Measurements from ENCODE around the gene RGP1. TPM values are rescaled to one million over a fixed set of nuclear protein-coding genes. Genes with fewer than 3 reads are reported as not detected.

RGP1 gene
- total RNA-seq, 1 donor from 2014 or later, result 34.9 TPM

GRCh38 chr9:35705372-35705771 lies 43.7 kb upstream of the RGP1 start:
- no peak overlapping the region for H3K4me3 Mint-ChIP-seq
- no peaks in the 10 kb centered on the region for H3K27me3 Mint-ChIP-seq (ENCODE audit: low read depth)
- no peak for TF ChIP-seq CTCF (conservative IDR thresholded peaks at IDR 0.05)
- no peaks in the 10 kb centered on the region for H3K4me1 Mint-ChIP-seq
- H3K9me3 Mint-ChIP-seq, result no peaks in the 10 kb centered on the region
- DNase-seq (ENCODE audit: low read depth, low spot score), result no peak
- H3K27ac Mint-ChIP-seq (ENCODE audit: unreplicated experiment), result no peak overlapping the region
- peaks cover 27% of the 10 kb centered on the region for H3K36me3 Mint-ChIP-seq (ENCODE audit: low read depth)

GRCh38 chr9:35705836-35706430 lies 43.2 kb upstream of the RGP1 start:
- no peaks in the 10 kb centered on the region for H3K4me1 Mint-ChIP-seq
- H3K27ac Mint-ChIP-seq (ENCODE audit: unreplicated experiment), result no peak overlapping the region
- no peaks in the 10 kb centered on the region for H3K27me3 Mint-ChIP-seq (ENCODE audit: low read depth)
- no peak for TF ChIP-seq CTCF (conservative IDR thresholded peaks at IDR 0.05)
- peaks cover 32% of the 10 kb centered on the region for H3K36me3 Mint-ChIP-seq (ENCODE audit: low read depth)
- no peak overlapping the region for H3K4me3 Mint-ChIP-seq
- DNase-seq (ENCODE audit: low read depth, low spot score), result no peak
- H3K9me3 Mint-ChIP-seq, result no peaks in the 10 kb centered on the region

GRCh38 chr9:35706951-35707350 lies 42.1 kb upstream of the RGP1 start:
- peaks cover 37% of the 10 kb centered on the region for H3K36me3 Mint-ChIP-seq (ENCODE audit: low read depth)
- no peak overlapping the region for H3K4me3 Mint-ChIP-seq
- no peak overlapping the region for H3K27ac Mint-ChIP-seq (ENCODE audit: unreplicated experiment)

GRCh38 chr9:35708146-35708545 lies 40.9 kb upstream of the RGP1 start:
- DNase-seq (ENCODE audit: low read depth, low spot score), result no peak
- Mint-ChIP-seq H3K9me3 (no peaks in the 10 kb centered on the region), H3K4me1 (no peaks in the 10 kb centered on the region), H3K4me3 (no peak overlapping the region), H3K27me3 (ENCODE audit: low read depth) (no peaks in the 10 kb centered on the region), H3K27ac (ENCODE audit: unreplicated experiment) (no peak overlapping the region), H3K36me3 (ENCODE audit: low read depth) (peaks cover 31% of the 10 kb centered on the region)
- no peak for TF ChIP-seq CTCF (conservative IDR thresholded peaks at IDR 0.05)

More at GRCh38 chr9:35706951-35707350, 42.1 kb upstream of the RGP1 start:
- Mint-ChIP-seq H3K9me3 (no peaks in the 10 kb centered on the region), H3K4me1 (no peaks in the 10 kb centered on the region), H3K27me3 (ENCODE audit: low read depth) (no peaks in the 10 kb centered on the region)
- no peak for DNase-seq (ENCODE audit: low read depth, low spot score)
- TF ChIP-seq CTCF (conservative IDR thresholded peaks at IDR 0.05), result no peak

- Mint-ChIP-seq H3K4me3 (no peak overlapping the region), H3K27ac (ENCODE audit: unreplicated experiment) (no peak overlapping the region), H3K9me3 (no peaks in the 10 kb centered on the region), H3K36me3 (ENCODE audit: low read depth) (peaks cover 24% of the 10 kb centered on the region), H3K27me3 (ENCODE audit: low read depth) (no peaks in the 10 kb centered on the region), H3K4me1 (no peaks in the 10 kb centered on the region)
- TF ChIP-seq CTCF (conservative IDR thresholded peaks at IDR 0.05), result no peak
- no peak for DNase-seq (ENCODE audit: low read depth, low spot score)
Measured at GRCh38 chr9:35710818-35711500, 38.1 kb upstream of the RGP1 start.
